Measurements from ENCODE around the gene PDE9A.

DNA sequence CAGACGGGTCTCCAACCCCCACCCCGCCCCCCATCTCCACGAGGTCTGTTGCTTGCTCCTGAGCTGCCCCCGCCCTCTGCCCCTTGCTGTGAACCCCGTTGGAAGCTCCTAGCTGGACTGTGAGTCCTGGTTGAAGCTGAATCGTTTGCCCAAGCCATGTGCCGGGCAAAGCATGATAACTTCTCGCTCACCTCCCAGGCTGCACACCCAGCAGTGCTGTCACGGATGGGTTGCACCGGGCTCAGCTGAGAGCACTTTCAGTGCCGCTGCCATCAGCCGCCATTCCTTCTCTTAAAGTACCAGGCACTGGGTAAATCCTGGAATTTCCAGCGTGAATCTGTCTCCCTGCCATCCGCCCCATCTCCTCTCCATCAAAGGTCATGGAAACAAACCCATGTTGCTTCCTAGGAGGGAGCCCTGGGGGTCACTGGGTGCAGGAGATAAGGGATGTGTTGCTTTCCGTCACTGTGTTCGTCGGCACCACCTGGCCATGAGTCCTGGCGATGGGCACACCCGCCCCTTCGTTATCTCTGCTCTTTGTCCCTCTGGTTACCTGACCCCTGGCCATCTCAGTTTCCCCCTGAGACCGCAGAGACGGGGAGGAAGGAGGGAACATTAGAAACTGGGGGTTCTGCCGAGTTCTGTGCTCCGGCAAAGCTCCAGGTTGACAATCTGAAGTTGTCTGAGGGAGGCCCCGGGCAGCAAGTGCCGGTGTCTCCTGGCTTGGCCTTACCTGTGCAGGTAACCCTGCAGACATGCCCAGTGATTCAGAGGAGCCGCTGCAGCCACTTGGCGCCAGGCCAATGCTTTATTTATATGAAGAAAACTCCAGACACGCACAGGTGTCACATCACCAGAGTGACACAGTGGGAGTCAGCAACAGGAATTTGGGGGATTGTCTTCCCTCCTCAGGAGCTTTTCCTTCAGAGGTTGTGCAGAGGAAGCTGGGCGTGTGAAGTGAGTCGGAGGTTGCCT, 2.7 kb downstream of the PDE9A start:
- TF ChIP-seq POLR2AphosphoS5 (IDR thresholded peaks at IDR 0.05; ENCODE audit: insufficient read depth, low read depth, low read length) = no peak
- no peak for TF ChIP-seq POLR2A (IDR thresholded peaks at IDR 0.05; ENCODE audit: low read depth, low read length)
- TF ChIP-seq, protein P1, sequence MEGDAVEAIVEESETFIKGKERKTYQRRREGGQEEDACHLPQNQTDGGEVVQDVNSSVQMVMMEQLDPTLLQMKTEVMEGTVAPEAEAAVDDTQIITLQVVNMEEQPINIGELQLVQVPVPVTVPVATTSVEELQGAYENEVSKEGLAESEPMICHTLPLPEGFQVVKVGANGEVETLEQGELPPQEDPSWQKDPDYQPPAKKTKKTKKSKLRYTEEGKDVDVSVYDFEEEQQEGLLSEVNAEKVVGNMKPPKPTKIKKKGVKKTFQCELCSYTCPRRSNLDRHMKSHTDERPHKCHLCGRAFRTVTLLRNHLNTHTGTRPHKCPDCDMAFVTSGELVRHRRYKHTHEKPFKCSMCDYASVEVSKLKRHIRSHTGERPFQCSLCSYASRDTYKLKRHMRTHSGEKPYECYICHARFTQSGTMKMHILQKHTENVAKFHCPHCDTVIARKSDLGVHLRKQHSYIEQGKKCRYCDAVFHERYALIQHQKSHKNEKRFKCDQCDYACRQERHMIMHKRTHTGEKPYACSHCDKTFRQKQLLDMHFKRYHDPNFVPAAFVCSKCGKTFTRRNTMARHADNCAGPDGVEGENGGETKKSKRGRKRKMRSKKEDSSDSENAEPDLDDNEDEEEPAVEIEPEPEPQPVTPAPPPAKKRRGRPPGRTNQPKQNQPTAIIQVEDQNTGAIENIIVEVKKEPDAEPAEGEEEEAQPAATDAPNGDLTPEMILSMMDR (IDR thresholded peaks at IDR 0.05; ENCODE audit: extremely low read depth in 1 of 2, insufficient read depth in 1 of 2, low read depth in 1 of 2, low read length in 2 of 2) = no peak
- no peak for TF ChIP-seq EZH2 (IDR thresholded peaks at IDR 0.05; ENCODE audit: borderline replicate concordance, low read depth, low read length, severe bottlenecking)
